GM21367 (cell line): Measurements from ENCODE around the gene BAMBI.

ENCODE experiments used
- ATAC-seq: cut with Tn5 transposase; IDR thresholded peaks from one replicate; pipeline ENCODE4 v1.9.1; 2021; ENCODE audit not compliant: unreplicated experiment

BAMBI gene

GRCh38 chr10:28674782-28675181 lies 2.5 kb upstream of the BAMBI start:
- ATAC-seq: no peak

- no peak for ATAC-seq
Measured at GRCh38 chr10:28676326-28676967, 874 bp upstream of the BAMBI start.

- no peak for ATAC-seq
Measured at GRCh38 chr10:28677888-28678686, 766 bp downstream of the BAMBI start.

GRCh38 chr10:28678687-28679457 lies 1.6 kb downstream of the BAMBI start:
- ATAC-seq: no peak

GRCh38 chr10:28679581-28680357 lies 2.4 kb downstream of the BAMBI start:
- no peak for ATAC-seq

GRCh38 chr10:28680358-28680752 lies 3.0 kb downstream of the BAMBI start:
- ATAC-seq: no peak

- ATAC-seq: no peak
Measured at GRCh38 chr10:28681291-28681763, 4.0 kb downstream of the BAMBI start.

- no peak for ATAC-seq
Measured at GRCh38 chr10:28681928-28682750, 4.8 kb downstream of the BAMBI start.

- no peak for ATAC-seq
Measured at GRCh38 chr10:28684157-28684985, 7.0 kb downstream of the BAMBI start.

GRCh38 chr10:28684986-28685580 lies 7.8 kb downstream of the BAMBI start:
- no peak for ATAC-seq

- ATAC-seq: no peak
Measured at GRCh38 chr10:28685717-28686116, 8.4 kb downstream of the BAMBI start.

- ATAC-seq: no peak
Measured at GRCh38 chr10:28686835-28687682, 9.7 kb downstream of the BAMBI start.

- no peak for ATAC-seq
Measured at GRCh38 chr10:28687683-28688001, 10.3 kb downstream of the BAMBI start.

GRCh38 chr10:28690545-28690944 lies 13.2 kb downstream of the BAMBI start:
- no peak for ATAC-seq

GRCh38 chr10:28691187-28691694 lies 13.9 kb downstream of the BAMBI start:
- no peak for ATAC-seq

- ATAC-seq: no peak
Measured at GRCh38 chr10:28692050-28692449, 14.7 kb downstream of the BAMBI start.

GRCh38 chr10:28694530-28694929 lies 17.2 kb downstream of the BAMBI start:
- ATAC-seq: no peak

- no peak for ATAC-seq
Measured at GRCh38 chr10:28698075-28698474, 20.8 kb downstream of the BAMBI start.
